ENCODE data around the gene ADAMTS17. TPM values are rescaled to one million over a fixed set of nuclear protein-coding genes. Genes with fewer than 3 reads are reported as not detected.

Gene ADAMTS17
- total and polyA plus RNA-seq, 9 of the 15 experiments (the other 6 are each of a cell fraction or from before 2014, with no cell fraction given): 0.01 to 0.14 (median 0.07) TPM; not detected in 6

GRCh38 chr15:100078511-100079220, 263.1 kb downstream of the ADAMTS17 start:
- in situ Hi-C loops (cut with MboI): no loop called here
- no peaks in the 10 kb centered on the region for H3K27me3 ChIP-seq (ENCODE audit: control insufficient read depth in 2 of 2, insufficient read depth in 2 of 2, low read length in 2 of 2)
- FAIRE-seq (no peak), ATAC-seq (no peak), DNase-seq (ENCODE audit: extremely low read depth in 1 of 4, low spot score in 3 of 4) (no peak)
- WGBS (ENCODE audit: insufficient coverage, low coverage, missing lambda C conversion rate): 0% methylated on average over 6 of the region's 6 CpGs
- H3K9me3 ChIP-seq (replicated peaks; ENCODE audit: control insufficient read depth, insufficient read depth, low read depth, low read length): no peaks in the 10 kb centered on the region
- no peak overlapping the region for H3K27ac ChIP-seq (ENCODE audit: extremely low read depth, low read depth, low read length)
- no peaks in the 10 kb centered on the region for H3K4me1 ChIP-seq (replicated peaks in 1 of 2; ENCODE audit: control insufficient read depth in 2 of 2, insufficient read depth in 2 of 2, low read length in 2 of 2)
- no peaks in the 10 kb centered on the region for H3K36me3 ChIP-seq (ENCODE audit: control insufficient read depth, insufficient read depth, low read length)
- H3K4me3 ChIP-seq: no peak overlapping the region
- POLR2A ChIA-PET: no interaction called here
- no peaks in the 10 kb centered on the region for H3K79me2 ChIP-seq (ENCODE audit: control insufficient read depth, insufficient read depth, low read length)
- intact Hi-C loops (cut with micrococcal nuclease): no loop called here
- H4K20me1 ChIP-seq (replicated peaks; ENCODE audit: control insufficient read depth, insufficient read depth, low read length): no peaks in the 10 kb centered on the region
- no peak overlapping the region for H3K4me2 ChIP-seq (ENCODE audit: insufficient read depth, low read length)
- CTCF ChIA-PET (ENCODE audit: low intra/inter-chr PET ratio): no interaction called here
- no TSS peak for BruUV-seq (replicated peaks)
- no peak overlapping the region for H3K9ac ChIP-seq (ENCODE audit: insufficient read depth in 1 of 2, low read depth in 2 of 2, low read length in 2 of 2)
- no peaks in the 10 kb centered on the region for H3K9me1 ChIP-seq (ENCODE audit: control insufficient read depth, insufficient read depth, low read length)
- H2AFZ ChIP-seq (ENCODE audit: low read depth, low read length): no peak overlapping the region
- TF ChIP-seq ETV5 (CRISPR knock-in tag; IDR thresholded peaks at IDR 0.05; ENCODE audit: low read depth) (no peak), CSDE1 (IDR thresholded peaks at IDR 0.05) (no peak), MBD2 (IDR thresholded peaks at IDR 0.05; ENCODE audit: borderline replicate concordance, low read depth) (no peak), ZHX1 (conservative IDR thresholded peaks at IDR 0.05; ENCODE audit: low read length) (no peak), DMBX1 (CRISPR knock-in tag; IDR thresholded peaks at IDR 0.05; ENCODE audit: borderline replicate concordance) (no peak), RBM14 (IDR thresholded peaks at IDR 0.05; ENCODE audit: borderline replicate concordance, insufficient read depth, low read depth, low read length) (no peak), ZNF184 (CRISPR knock-in tag; IDR thresholded peaks at IDR 0.05) (no peak), PTRF (tag; IDR thresholded peaks at IDR 0.05) (no peak), HMG20A (CRISPR knock-in tag; conservative IDR thresholded peaks at IDR 0.05) (no peak)
- TF ChIP-seq, protein P1, sequence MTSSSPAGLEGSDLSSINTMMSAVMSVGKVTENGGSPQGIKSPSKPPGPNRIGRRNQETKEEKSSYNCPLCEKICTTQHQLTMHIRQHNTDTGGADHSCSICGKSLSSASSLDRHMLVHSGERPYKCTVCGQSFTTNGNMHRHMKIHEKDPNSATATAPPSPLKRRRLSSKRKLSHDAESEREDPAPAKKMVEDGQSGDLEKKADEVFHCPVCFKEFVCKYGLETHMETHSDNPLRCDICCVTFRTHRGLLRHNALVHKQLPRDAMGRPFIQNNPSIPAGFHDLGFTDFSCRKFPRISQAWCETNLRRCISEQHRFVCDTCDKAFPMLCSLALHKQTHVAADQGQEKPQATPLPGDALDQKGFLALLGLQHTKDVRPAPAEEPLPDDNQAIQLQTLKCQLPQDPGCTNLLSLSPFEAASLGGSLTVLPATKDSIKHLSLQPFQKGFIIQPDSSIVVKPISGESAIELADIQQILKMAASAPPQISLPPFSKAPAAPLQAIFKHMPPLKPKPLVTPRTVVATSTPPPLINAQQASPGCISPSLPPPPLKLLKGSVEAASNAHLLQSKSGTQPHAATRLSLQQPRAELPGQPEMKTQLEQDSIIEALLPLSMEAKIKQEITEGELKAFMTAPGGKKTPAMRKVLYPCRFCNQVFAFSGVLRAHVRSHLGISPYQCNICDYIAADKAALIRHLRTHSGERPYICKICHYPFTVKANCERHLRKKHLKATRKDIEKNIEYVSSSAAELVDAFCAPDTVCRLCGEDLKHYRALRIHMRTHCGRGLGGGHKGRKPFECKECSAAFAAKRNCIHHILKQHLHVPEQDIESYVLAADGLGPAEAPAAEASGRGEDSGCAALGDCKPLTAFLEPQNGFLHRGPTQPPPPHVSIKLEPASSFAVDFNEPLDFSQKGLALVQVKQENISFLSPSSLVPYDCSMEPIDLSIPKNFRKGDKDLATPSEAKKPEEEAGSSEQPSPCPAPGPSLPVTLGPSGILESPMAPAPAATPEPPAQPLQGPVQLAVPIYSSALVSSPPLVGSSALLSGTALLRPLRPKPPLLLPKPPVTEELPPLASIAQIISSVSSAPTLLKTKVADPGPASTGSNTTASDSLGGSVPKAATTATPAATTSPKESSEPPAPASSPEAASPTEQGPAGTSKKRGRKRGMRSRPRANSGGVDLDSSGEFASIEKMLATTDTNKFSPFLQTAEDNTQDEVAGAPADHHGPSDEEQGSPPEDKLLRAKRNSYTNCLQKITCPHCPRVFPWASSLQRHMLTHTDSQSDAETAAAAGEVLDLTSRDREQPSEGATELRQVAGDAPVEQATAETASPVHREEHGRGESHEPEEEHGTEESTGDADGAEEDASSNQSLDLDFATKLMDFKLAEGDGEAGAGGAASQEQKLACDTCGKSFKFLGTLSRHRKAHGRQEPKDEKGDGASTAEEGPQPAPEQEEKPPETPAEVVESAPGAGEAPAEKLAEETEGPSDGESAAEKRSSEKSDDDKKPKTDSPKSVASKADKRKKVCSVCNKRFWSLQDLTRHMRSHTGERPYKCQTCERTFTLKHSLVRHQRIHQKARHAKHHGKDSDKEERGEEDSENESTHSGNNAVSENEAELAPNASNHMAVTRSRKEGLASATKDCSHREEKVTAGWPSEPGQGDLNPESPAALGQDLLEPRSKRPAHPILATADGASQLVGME (CRISPR knock-in tag; IDR thresholded peaks at IDR 0.05): no peak
